CD4-positive, alpha-beta T cell treated with Interleukin-1 beta for 1 hour (primary cell): Measurements from ENCODE around the gene SCAMP4.

Experiments
- DNase-seq, 2 donors: peaks; one replicate each; pipeline ENCODE4 v3.0.0-alpha.2; 2020 to 2022

SCAMP4 gene

DNA sequence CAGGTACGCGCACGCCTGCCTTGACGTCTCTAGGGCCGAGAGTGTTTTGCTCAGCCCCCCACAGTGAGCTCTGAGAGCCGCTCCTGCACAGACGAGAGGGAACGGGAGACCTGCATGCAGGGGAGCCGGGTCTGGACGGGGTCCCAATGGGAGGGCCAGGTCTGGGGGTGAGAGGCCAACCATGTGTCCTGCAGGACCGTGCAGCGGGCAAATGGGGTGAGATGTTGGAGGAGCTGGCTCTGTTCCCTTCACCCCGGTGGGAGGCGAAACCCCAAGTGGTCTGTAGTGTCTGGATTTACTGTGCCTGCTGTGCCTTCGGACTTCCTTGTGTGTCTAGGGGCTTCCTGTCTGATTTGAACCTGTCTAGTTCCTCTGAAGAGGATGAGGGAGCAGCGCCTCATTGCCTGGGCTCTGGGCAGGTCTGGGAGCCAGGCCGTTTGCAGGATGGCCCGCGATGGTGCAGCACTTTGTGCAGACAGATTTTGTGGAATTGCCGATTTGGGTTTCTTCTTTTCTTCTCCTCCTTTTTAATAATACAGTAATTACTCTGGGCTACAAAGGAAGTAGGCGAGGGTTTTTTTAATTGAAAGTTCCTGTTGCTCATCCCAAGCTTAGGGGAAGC is 37.8 kb downstream of the SCAMP4 start:
- DNase-seq: peak in 1 of 2 donors; percentile 32

DNA sequence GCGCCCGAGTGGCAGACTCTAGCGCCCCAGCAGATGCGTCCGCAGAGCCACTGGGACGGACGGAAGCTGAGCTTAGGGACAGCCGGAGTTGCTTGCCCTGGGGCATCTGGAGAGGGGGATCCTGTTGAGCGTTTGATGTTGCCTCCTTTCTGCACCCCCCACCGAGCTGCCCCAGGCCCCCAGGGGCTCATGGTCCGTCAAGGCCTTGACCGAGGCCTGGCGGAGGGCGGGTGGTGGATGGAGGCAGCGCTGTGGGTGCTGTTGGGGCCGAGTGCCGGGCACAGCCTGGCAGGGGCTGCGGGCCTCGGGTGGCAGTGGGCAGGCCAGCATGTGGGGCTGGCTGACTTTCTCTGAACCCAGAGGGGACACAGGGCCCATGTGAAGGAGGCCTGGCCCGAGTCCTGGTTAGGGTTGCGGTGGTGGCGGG is 38.5 kb downstream of the SCAMP4 start:
- no peak for DNase-seq

DNA sequence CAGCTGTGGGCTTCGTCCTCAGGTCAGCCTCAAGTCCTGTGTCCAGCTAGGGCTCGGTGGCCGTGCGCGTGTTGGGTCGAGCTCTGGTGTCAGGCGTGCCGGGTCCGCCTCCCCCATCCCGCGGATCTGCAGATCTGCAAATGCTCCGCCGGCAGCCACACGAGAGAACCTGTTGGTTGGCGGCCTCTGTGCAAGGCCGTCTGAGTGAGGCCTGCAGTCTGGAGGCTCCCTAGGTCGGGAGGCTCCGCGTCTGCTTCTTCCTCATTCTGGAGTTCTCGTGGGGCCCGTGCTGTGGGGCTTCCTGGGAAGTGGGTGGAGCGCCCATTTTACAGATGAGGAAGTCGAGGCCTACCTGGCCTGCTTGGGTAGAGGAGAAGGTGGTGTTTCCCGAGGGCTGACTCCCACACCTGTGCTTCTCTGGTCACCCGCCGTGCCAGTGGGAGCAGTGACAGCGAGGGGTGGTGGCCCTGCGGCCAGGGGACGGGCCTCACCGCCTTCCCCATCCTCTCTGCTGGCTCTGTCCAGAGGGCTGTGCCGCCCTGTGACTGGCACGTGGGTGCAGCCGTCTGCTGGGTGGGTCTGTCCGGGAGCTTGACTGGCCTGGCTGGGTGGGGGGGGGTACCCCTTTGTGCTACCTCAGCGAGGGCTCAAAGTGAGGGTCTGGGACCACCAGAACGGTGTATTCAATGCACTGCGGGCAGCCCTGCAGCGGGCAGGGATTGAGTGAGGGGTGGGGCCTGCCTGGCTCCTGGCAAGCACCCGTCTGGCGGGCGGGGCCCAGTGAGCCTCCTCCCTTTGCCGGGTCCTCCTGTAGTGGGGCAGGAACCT is 39.1 kb downstream of the SCAMP4 start:
- peak in 1 of 2 donors; percentile 23 for DNase-seq

DNA sequence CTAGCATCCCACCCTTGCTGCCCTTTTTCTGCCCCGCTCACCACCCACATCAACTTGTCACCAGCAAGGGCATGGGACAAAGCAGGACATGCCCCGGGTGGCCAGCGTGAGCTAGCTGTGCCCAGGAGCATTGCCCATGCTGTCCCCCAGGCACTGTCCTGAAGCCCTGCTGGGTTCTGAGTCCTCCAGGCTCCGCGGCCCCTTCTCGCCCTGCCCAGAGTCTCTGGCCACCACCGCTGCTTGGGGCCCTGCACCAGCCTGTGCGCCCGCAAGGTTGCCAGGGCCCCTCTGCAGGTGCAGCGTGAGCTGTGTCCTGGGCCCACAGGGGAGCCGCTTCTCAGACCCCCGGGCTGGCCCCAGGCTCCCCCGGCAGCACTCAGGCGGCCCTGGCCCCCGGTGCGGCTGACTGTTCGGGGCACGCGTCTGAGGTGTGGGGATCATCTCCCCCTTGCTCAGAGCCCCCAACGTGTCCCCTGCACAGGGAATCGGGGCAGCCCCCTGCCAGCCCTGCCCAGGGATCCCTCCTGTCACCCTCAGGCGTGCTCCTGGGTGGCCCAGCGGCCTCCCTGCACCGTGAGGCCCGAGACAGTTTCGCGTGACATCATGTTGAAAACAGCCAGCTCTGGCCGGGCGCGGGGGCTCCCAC is 39.8 kb downstream of the SCAMP4 start:
- no peak for DNase-seq

DNA sequence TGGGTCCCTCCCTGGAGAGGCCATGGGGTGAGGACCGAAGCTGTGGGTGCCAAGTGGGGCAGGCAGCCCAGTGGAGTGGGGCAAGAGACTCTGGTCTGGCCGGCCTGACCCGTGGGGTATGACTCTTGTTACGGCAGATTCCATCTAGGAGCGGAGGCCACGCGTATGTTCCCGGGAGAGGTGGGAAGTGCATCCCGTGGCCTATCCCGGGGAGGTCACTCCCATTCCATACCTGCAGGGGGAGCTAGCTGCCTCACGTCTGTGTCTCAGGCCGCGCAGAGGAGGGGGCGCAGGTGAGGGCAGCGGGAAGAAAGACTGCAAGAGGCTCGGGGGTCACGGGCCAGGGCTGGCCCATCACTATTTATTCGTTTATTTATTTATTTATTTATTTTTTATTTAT is 40.7 kb downstream of the SCAMP4 start:
- DNase-seq: peak in 1 of 2 donors; percentile 40

DNA sequence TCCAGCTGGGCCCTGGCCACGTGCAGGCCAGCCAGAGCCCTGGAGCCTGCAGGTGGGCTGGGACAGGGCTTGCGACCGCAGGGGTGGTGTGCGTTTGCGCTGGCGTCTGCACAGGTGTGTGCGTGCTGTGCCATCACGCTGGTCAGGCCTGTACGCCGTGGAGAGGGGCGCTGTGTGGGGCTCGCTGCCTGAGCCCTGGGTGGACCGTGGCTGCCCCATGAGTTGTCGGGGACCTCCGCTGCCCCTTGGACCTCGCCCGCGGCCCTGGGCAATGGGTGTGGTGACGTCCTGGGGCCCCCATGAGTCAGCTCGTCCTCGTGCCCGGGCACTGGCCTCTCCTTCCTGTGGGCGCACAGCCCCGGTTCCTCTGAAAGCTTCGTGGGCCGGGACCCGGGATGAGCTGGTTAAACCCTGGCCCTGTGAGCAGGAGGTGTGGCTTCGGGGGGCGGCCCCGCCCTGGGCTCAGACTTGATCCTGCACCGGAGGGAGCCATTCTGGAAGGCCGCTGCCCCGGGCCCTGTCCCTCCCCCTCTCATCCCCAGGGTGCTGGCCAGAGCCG is 42.5 kb downstream of the SCAMP4 start:
- no peak for DNase-seq

DNA sequence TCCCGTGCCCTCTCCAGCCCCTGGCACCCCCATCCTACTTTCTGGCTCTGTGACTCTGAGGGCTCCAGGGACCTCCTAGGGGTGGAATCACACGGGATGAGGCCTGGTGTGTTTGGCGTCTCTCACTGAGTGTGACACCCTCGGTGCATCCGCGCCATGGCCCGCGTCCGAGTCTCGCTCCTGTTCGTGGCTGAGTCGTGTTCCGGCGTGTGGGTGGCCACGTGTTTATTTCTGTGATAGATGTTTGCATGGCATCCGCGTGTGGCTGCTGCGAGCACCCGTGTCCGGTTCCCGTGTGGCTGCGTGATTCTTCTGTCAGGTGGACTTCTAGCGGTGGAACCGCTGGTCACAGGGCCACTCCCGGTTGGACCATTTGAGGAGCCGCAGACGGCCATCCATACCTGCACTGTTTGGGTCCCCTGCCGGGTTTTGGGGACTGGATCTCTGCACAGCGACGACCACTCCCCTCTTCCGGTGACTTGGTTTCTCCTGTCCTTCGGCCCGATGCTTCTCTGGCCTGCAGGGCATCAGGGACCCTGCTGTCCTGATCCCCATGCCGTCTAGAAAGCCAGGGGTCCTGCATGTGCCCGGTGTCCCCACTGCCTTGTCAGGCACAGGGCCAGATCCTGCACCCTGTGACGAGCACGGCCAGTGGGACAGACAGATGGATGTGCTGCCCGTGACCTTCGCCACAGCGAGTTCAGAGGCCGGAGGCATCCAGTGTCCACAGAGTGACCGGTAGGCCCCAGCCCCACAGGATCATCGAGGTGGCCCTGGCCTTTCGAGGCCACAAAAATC is 44.3 kb downstream of the SCAMP4 start:
- no peak for DNase-seq

DNA sequence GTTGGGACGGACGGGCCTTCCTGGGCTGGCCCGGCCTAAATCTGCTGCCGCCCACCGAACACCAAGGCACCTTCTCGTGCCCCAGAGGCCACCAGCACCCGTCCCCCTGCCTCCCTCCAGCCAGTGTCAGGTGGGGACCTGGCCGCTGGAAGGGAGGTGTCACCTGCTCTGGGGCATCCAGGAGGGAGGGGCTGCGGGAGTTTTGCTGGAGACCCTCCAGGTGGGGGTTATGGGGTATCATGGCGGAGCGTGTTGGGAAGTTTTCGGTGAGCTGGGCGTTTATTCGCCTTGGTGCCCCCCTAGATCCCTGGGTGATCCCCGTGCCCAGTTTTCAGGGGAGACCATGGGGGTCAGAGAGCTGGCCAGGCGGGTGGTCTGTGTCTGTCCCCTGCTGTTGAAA is 45.4 kb downstream of the SCAMP4 start:
- DNase-seq: no peak

DNA sequence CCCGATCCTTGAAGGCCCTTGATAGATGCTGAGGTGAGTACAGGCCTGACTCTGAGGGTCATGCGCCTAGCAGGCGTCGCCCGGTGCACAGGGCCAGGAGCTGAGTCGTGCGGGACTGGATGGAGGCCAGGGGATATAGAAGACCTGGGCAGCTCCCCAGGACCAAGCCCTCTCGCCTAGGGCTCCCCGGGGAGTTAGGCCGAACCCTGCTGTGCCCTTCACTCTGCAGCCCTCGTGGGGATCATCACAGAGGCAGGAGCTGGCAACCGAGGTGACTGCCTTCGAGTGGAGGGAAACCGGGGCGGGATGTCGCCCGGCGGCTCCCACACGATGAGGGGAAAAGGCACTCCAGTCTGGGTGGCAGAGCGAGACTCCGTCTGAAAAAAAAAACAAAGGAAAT is 47.4 kb downstream of the SCAMP4 start:
- no peak for DNase-seq

DNA sequence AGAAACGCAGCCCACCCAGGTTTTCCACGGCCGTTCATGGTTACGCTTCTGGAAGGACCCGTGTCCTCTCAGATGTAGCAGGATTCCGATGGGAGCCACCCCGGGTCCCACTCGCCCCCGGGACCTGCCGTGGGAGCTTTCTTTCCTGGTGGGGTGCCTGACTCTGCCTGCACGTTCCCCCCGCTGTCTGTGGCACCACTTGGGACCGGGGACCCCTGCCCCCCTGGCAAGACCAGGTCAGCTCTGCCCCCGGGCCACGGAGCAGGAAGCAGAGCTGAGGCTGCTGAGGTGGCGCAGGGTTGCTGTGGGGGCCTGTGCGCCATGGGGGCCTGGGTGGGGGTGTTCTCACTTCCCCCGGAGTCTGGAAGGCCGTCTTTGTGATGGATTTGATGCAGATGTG is 47.8 kb downstream of the SCAMP4 start:
- DNase-seq: no peak

DNA sequence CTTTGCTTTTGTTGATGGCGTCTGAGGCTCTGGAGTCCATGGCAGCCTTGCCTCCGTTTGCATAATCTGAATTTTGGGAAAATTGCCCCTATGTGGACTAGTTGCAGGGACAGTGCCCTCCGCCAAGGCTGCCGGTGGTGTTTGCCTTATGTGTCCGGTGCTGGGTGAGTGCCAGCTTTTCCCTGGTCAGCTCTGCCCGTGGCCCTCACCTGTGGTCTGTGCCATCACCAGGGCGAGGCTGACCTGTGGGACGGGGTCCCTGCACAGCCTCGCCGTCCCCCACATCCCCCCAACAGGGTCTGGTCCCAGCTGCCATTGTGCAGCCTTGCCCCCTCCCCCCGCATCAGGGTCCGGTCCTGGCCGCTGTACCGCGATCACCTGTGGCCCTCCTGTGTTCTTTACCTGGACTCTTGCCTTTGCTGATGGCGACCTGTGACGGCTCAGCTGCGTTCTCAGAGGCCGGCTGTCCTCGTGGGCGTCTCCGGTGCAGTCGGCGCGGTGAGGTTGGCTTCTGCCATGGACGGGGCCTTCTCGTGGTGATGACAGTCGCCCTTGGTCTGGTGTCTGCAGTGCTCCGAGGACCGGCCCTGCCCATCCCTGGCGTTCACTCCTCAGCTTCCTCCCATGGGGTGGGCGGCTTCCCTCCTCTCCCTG is 48.4 kb downstream of the SCAMP4 start:
- DNase-seq: no peak

DNA sequence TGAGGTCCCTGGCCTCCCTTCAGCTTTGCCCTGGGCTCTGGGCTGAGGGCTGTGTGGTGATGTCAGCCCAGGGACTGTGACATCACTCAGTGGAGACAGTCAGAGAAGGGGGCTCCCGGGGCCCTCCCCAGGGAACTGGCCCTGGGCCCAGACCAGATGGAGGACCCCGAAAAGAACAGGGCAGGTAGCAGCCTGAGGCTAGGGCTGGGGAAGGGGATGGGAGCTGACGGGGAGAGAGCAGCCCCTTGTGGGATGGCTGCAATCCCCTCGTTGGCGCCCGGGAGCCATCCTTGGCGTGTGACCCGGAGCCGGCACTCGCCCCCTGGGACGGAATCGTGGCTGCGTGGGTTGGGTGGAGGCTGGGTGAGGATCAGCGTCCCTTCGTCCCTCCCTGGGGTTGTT is 49.3 kb downstream of the SCAMP4 start:
- DNase-seq: no peak

DNA sequence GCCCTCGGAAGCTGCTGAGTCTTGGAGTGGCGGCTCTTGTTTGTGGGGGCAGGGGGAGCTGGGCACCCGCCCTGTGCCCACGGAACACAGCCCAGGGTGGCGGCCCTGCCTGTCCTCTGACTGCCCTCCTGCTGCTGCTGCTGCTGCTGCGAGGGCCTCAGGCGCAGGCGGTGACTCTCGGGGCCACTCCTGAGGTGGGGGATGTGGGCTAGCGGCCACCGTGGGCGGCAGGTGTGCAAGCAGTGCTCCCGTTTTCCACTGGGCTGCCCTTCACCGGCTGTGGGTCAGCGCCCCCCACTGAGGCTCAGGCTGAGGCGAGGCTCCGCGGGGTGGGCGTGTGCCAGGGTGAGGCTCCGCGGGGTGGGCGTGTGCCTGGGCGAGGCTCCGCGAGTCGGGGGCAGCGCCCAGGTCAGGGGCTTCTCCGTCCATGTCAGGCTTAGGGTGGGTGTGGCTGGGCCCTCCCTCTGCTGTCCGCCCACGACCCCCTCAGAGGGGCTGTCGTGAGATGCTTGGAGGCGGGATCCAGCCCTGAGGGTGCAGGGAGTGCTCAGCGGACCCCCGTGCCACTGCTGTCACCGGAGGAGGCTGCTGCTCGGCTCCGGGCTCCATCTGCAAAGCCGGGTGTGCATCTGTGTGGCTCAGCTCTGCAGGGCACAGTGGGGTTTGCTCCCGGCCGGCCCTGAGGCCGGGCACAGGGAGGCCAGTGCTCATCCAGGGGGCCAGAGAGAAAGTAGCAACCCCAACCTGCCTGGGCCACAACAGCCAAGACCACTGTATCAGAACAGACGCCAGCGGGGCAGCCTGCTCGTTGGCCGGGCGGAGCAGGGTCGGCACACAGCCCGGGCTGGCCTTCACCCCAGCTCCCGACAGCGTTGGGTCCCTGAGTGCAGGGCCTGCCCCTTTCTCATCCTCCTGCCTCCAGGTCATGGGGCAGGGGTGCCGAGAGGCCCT is 50.2 kb downstream of the SCAMP4 start:
- no peak for DNase-seq

DNA sequence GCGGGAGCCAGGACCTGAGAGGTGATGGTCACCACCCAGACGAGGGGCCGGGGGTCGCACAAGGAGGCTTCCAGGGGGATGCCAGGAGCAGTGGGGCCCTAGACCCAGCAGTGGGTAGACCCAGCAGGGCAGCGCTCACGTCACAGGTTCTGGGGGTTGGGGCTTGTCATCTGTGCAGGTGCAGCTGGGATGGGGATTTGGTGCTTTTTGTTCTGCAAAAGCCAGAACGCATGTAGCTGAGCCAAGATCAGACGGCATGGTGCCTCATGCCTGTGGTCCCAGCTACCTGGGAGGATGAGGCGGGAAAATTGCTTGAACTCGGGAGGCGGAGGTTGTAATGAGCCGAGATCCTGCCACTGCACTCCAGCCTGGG is 50.9 kb downstream of the SCAMP4 start:
- no peak for DNase-seq

DNA sequence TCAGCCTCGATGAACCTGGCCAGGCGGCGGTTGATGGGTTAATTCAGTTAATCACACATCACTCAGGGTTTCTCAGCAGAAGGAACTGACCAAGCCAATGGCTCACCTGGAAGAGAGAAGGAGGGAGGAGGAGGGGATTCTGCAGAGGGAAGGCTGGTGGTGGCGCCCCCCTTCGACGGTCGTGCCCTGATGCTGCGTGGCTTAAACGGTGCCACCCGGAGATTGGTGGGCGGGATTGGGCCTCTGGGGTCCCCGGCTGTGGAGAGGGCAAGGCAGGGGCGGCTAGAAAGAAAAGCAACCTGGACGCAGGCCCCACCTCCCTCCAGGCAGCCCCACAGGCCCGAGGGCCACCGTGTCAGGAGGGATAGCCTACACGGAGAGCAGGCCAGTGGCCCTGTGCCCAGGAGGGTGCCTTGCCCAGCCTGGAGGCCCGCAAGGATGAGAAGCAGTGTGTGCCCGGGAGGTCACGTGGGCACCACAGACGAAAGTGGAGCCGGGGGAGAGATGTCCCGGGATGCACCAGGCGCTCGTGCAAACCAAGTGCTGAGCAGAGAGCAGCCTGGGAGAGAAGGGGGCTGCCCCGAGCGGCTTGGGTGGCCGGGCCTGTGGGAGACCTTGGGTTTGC is 51.8 kb downstream of the SCAMP4 start:
- DNase-seq: no peak

DNA sequence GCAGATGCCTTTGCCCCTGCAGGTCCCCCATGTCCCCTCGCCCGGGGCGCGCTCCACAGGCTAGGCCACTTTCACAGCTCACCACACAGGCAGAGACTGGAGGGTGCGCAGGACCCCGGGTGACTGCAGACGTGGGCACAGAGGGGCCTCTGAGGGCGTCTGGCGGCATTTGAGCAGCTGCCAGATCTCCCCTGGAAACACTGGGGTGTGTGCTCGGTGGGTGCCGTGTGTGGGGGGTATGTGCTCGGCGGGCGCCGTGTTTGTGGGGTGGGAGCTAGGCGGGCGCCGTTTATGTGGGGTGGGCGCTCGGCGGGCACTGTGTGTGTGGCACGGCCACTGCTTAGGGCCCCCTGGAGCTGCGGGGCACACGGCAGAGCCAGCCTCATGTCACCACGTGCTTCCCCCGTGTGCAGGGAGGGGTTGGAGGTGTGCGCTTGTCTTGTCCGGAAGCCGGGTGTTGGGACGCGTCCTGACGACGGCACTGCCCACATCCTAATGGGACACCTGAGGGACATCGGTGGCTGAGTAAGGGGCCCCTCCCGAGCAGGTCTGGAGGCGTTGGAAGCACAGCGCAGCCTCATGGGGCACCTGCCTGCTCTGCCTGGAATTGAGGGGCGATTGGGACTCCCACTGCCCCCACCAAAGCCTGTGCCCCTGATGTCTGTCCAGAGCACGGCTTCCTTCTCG is 52.5 kb downstream of the SCAMP4 start:
- DNase-seq: no peak

DNA sequence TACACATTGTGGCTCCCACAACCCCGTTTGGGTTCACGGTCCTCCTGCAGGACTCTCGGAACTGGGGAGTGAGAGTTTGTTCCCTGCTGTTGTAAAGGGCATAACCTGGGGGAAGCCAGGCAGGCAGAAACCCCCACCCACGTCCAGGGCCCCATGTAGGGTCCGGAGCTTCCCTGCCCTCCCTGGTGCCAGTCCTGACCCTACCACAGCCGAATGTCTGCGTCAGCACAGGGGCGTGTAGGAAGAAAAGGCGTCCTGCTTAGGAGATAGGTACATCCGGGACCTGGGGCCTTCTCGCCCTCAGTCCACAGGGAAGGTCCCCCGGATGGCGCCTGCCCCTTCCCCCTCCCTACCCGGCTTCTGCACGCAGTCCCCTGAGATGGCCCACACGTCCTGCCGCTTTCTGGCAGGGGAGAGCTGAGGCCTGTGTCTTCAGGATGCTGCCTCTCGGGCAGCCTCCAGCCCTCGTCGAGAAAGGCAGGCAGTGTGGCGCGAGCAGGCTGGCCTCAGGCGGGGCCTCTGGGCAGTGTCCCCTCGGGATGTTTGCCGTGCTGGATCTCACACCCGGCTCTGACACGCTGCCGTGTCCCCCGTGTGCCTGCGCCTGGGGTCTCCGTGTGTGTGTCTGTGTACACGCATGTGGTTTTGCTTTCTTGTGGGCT is 54.9 kb downstream of the SCAMP4 start:
- DNase-seq: no peak

DNA sequence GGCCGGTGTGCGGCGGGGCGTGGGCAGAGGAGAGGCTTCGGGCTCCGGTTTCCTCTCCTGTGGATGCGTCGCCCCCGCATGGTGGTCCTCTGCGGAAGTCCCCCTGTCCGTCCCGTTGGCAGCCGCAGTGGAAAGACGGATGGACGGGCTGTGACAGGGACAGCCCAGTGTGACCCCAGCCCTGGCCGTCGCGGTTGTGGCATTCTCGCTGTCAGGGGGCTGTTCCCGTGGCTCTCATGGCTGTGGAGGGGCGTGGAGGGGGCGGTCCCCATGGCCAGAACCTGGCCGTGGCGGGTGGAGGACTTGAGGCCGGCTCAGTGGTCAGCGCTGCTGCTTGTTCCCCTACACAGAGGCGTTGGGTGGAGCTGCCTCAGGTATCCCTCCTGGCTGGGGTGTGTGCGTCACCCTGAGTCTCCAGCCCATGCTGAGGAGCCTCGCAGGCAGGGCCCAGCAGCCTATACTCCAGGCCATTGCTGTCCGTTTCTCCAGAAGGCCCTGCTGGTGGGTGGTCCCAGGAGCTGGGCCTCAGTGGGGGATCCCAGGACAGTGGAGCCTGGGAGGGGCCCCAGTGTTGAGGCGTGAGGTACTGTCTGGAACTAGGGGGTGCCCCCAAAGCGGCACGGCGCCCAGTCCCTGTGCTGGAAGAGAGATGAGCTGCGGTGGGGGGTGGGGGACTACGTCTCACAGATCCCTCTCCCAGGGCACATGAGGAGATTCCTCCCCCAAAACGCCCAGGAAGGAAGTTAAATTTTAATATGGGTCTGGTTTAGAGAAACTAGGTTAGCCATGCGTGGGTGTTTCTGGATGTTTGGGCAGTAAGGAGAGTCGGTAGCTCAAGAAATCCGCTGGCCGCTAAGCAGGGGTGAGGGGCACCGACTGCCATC is 56.0 kb downstream of the SCAMP4 start:
- no peak for DNase-seq
